ENCODE data around the gene ITLN1.

DNA sequence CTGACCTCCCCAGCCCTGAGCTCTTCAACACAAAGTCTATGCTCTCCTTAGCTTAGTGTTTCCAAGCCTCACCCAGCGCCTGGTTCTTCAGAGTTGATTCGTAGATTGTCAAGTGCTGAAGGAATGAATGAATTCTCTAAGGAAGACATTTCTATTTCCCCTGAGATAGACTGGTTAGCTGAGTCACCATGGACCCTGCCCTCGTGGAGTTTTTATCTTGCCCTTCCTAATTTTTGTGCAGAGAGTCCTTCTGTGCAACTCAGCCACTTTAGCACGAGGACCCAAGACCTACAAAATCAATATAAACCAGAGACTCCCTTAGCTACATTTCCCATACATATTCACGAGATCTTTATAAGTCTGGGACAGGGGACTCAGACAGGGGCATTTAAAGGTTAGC is 19.6 kb downstream of the ITLN1 start:
- TF ChIP-seq TAF1 (IDR thresholded peaks at IDR 0.05; ENCODE audit: low read depth) (no peak), REST (IDR thresholded peaks at IDR 0.05; ENCODE audit: borderline replicate concordance) (no peak), EP300 (conservative IDR thresholded peaks at IDR 0.05; ENCODE audit: poor library complexity, severe bottlenecking) (no peak), SMC3 (conservative IDR thresholded peaks at IDR 0.05; ENCODE audit: poor library complexity) (no peak)
- TF ChIP-seq, protein P1, sequence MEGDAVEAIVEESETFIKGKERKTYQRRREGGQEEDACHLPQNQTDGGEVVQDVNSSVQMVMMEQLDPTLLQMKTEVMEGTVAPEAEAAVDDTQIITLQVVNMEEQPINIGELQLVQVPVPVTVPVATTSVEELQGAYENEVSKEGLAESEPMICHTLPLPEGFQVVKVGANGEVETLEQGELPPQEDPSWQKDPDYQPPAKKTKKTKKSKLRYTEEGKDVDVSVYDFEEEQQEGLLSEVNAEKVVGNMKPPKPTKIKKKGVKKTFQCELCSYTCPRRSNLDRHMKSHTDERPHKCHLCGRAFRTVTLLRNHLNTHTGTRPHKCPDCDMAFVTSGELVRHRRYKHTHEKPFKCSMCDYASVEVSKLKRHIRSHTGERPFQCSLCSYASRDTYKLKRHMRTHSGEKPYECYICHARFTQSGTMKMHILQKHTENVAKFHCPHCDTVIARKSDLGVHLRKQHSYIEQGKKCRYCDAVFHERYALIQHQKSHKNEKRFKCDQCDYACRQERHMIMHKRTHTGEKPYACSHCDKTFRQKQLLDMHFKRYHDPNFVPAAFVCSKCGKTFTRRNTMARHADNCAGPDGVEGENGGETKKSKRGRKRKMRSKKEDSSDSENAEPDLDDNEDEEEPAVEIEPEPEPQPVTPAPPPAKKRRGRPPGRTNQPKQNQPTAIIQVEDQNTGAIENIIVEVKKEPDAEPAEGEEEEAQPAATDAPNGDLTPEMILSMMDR (IDR thresholded peaks at IDR 0.05; ENCODE audit: poor library complexity, severe bottlenecking): no peak
